Activated CD4-positive, alpha-beta T cell treated with anti-CD3 and anti-CD28 coated beads, Interleukin-2, amount 10 ng/mL, durations not matched to agents 24 days and 14 days (primary cell): ENCODE data around the gene ADAMTSL1. TPM values are rescaled to one million over a fixed set of nuclear protein-coding genes. Genes with fewer than 3 reads are reported as not detected.

Experiments
- DNase-seq: peaks from one replicate; pipeline ENCODE4 v3.0.0; 2022
- H3K27ac Mint-ChIP-seq: one replicate; pipeline ENCODE4 v1.8.0; 2022; ENCODE audit warnings: mild to moderate bottlenecking, mixed read lengths
- H3K27me3 Mint-ChIP-seq: one replicate; pipeline ENCODE4 v1.8.0; 2022; ENCODE audit warnings: mixed read lengths
- H3K36me3 Mint-ChIP-seq: one replicate; pipeline ENCODE4 v1.8.0; 2022; ENCODE audit warnings: low read depth, mild to moderate bottlenecking, mixed read lengths
- H3K4me1 Mint-ChIP-seq: one replicate; pipeline ENCODE4 v1.8.0; 2021; ENCODE audit warnings: mixed read lengths
- H3K4me3 Mint-ChIP-seq: one replicate; pipeline ENCODE4 v1.8.0; 2022; ENCODE audit warnings: mild to moderate bottlenecking, moderate library complexity, mixed read lengths
- H3K9me3 Mint-ChIP-seq: one replicate; pipeline ENCODE4 v1.8.0; 2021; ENCODE audit warnings: mixed read lengths
- intact Hi-C: fragments of 100-400 bp; cut with micrococcal nuclease; formaldehyde crosslinking; loops from one replicate; pipeline ENCODE4 v1.15.1; 2023
- total RNA-seq: library from RNA; stranded (reverse); gene quantifications from 2 replicates; pipeline ENCODE4 v1.2.3, GENCODE V29; 2022

ADAMTSL1 gene
- total RNA-seq, 1 donor from 2014 or later = not detected

GRCh38 chr9:18907927-18908625 is 434.1 kb downstream of the ADAMTSL1 start:
- H3K27ac Mint-ChIP-seq = no peak overlapping the region
- H3K9me3 Mint-ChIP-seq = no peaks in the 10 kb centered on the region
- no peak for DNase-seq
- no peak overlapping the region for H3K4me3 Mint-ChIP-seq
- no peaks in the 10 kb centered on the region for H3K4me1 Mint-ChIP-seq
- H3K27me3 Mint-ChIP-seq = peaks cover 5% of the 10 kb centered on the region
- no peaks in the 10 kb centered on the region for H3K36me3 Mint-ChIP-seq
- intact Hi-C loops = no loop called here

DNA sequence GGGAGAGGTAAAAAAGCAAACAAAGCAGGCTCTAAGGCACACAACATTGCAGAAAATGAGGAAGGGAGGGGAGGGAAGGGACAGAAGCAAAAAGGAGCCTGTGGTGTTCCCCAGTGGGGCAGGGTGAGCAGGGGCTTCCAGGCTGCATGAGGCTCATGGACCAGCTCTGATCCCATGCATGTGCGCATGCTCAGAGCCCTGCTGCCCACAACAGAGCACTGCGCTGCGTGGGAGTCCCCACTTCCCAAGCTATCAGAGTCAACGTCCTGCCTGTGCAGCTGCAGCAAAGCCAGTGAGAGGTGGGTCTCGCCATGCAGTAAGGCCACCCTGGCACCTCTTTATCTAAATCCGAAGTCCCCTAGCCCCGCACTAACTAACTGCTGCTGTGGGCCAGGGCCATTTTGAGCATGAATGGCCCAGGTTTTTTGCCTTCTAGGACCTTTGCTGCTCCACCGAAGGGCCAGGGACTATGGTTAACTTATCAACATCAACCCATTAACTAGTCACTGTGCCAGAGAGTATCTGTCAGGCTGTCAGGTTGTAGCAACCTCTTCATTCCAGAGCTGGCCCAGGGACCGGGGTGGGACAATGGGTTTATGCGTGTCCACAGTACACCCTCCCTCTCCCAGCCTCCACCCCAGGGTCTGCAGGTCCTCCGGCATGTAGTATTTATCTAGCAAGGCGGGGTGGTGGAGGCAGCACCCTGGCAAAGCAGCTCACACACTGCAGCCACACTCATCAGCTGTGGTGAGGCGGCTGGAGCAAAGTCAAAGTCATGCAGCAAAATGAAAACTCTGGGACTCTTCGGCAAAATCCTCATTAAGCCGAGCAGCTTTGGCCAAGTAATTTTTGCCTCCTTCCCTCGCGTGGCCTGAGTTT is 435.4 kb downstream of the ADAMTSL1 start:
- Mint-ChIP-seq H3K27ac (no peak overlapping the region), H3K4me3 (no peak overlapping the region), H3K36me3 (no peaks in the 10 kb centered on the region), H3K27me3 (peaks cover 5% of the 10 kb centered on the region), H3K9me3 (no peaks in the 10 kb centered on the region), H3K4me1 (no peaks in the 10 kb centered on the region)
- DNase-seq = no peak
- intact Hi-C loops = no loop called here

DNA sequence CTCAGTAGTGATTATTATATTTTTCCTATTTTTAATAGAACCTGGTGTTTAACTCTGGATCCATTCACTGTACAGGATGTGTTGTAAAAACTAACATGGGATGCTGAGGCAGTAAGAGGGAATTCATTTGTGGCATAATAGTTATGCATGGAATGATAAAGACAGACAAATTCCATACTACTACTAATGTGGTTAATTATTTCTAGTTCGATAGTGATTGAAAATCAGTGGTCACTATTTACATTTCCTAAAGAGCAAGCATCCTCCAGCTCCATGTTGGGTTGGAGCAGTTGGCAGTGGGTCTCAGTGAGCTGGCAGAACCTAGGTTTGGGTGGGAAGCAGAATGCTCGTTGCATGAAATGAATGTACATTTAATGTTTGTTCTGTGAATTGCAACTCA is 436.5 kb downstream of the ADAMTSL1 start:
- H3K4me1 Mint-ChIP-seq = no peaks in the 10 kb centered on the region
- H3K27ac Mint-ChIP-seq = no peak overlapping the region
- H3K36me3 Mint-ChIP-seq = no peaks in the 10 kb centered on the region
- DNase-seq = no peak
- H3K4me3 Mint-ChIP-seq = no peak overlapping the region
- intact Hi-C loops = no loop called here
- H3K9me3 Mint-ChIP-seq = no peaks in the 10 kb centered on the region
- H3K27me3 Mint-ChIP-seq = peaks cover 8% of the 10 kb centered on the region

GRCh38 chr9:18910916-18911315 is 437.0 kb downstream of the ADAMTSL1 start:
- no peak for DNase-seq
- H3K27me3 Mint-ChIP-seq = peaks cover 8% of the 10 kb centered on the region
- no peak overlapping the region for H3K27ac Mint-ChIP-seq
- intact Hi-C loops = no loop called here
- H3K4me1 Mint-ChIP-seq = no peaks in the 10 kb centered on the region
- no peaks in the 10 kb centered on the region for H3K9me3 Mint-ChIP-seq
- H3K36me3 Mint-ChIP-seq = no peaks in the 10 kb centered on the region
- H3K4me3 Mint-ChIP-seq = no peak overlapping the region

- no peak overlapping the region for H3K27ac Mint-ChIP-seq
- no peaks in the 10 kb centered on the region for H3K9me3 Mint-ChIP-seq
These were observed 437.9 kb downstream of the ADAMTSL1 start for GRCh38 chr9:18911714-18912342.

GRCh38 chr9:18920141-18921084 is 446.5 kb downstream of the ADAMTSL1 start:
- Mint-ChIP-seq H3K4me3 (no peak overlapping the region), H3K27ac (no peak overlapping the region), H3K4me1 (no peaks in the 10 kb centered on the region), H3K9me3 (no peaks in the 10 kb centered on the region), H3K27me3 (peaks cover 2% of the 10 kb centered on the region), H3K36me3 (no peaks in the 10 kb centered on the region)
- intact Hi-C loops = no loop called here
- no peak for DNase-seq

More at GRCh38 chr9:18911714-18912342, 437.9 kb downstream of the ADAMTSL1 start:
- H3K27me3 Mint-ChIP-seq = peaks cover 10% of the 10 kb centered on the region
- H3K4me3 Mint-ChIP-seq = no peak overlapping the region
- no peaks in the 10 kb centered on the region for H3K4me1 Mint-ChIP-seq
- DNase-seq = no peak
- intact Hi-C loops = no loop called here
- H3K36me3 Mint-ChIP-seq = no peaks in the 10 kb centered on the region

- Mint-ChIP-seq H3K36me3 (no peaks in the 10 kb centered on the region), H3K4me1 (no peaks in the 10 kb centered on the region), H3K9me3 (no peaks in the 10 kb centered on the region), H3K27ac (no peak overlapping the region), H3K4me3 (no peak overlapping the region), H3K27me3 (peaks cover 2% of the 10 kb centered on the region)
- DNase-seq = no peak
- intact Hi-C loops = no loop called here
These were observed 447.6 kb downstream of the ADAMTSL1 start for GRCh38 chr9:18921366-18922075.

GRCh38 chr9:18922161-18922885 is 448.4 kb downstream of the ADAMTSL1 start:
- Mint-ChIP-seq H3K27ac (no peak overlapping the region), H3K9me3 (no peaks in the 10 kb centered on the region)

DNA sequence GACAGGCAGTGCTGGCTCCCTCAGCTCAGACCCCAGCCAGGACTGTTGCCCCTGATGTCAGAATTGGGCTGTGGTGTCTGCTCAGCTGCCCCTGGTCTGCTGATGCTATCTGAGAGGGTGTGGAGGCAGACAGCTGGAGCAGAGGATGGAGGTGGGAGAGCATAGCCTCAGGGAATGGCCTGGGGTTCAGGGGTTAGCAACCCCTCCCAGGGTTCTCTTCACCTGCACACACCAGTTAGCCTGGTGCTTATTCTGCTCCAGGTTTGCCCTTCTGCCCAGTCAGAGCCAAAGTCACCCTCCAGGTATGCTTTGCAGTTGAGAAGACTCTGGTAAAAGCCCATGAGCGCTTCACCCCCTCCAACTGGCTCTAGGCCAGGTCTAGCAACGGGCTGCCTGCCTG is 449.2 kb downstream of the ADAMTSL1 start:
- no peaks in the 10 kb centered on the region for H3K36me3 Mint-ChIP-seq
- no peaks in the 10 kb centered on the region for H3K9me3 Mint-ChIP-seq
- no peaks in the 10 kb centered on the region for H3K4me1 Mint-ChIP-seq
- no peak for DNase-seq
- H3K27ac Mint-ChIP-seq = no peak overlapping the region
- intact Hi-C loops = no loop called here
- H3K27me3 Mint-ChIP-seq = no peaks in the 10 kb centered on the region
- no peak overlapping the region for H3K4me3 Mint-ChIP-seq

More at GRCh38 chr9:18922161-18922885, 448.4 kb downstream of the ADAMTSL1 start:
- Mint-ChIP-seq H3K4me3 (no peak overlapping the region), H3K36me3 (no peaks in the 10 kb centered on the region), H3K4me1 (no peaks in the 10 kb centered on the region), H3K27me3 (no peaks in the 10 kb centered on the region)
- no peak for DNase-seq
- intact Hi-C loops = no loop called here

DNA sequence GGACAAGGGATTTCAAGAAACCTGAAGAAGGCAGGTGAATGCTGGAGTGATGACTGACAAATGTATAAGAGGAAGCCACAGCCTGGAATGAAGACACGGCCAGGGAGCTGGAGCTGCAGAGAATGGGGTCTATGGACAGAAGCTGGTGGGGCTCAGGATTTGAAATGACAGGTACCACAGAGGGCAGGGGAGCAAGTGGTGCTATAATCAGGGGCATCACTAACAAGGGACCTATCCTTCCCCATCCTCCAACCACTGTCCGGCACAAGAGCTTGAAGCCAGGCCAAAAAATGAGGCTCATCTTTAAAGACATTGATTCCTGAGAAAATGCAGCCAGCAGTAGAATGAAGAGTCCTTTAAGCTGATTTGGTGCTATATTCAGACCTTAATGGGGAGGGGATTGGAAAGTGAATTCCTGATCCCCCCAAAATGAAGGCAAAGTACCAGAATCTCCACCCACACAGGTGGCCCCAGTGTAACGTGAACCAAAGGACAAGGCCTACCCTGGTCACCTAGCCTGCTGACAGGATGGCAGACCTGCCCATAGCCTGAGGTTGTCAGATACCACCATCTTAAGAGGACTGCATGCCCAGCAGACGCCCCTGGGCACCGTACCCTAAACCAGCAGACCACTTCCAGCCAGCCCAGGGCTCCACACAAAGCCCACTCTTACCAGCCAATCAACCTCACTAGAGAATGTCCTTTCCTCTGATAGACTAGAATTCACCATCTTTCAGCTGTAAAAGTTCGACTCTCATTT is 449.9 kb downstream of the ADAMTSL1 start:
- intact Hi-C loops = no loop called here
- no peak for DNase-seq
- H3K27ac Mint-ChIP-seq = no peak overlapping the region
- H3K4me1 Mint-ChIP-seq = no peaks in the 10 kb centered on the region
- no peaks in the 10 kb centered on the region for H3K36me3 Mint-ChIP-seq
- H3K9me3 Mint-ChIP-seq = no peaks in the 10 kb centered on the region
- H3K27me3 Mint-ChIP-seq = no peaks in the 10 kb centered on the region
- H3K4me3 Mint-ChIP-seq = no peak overlapping the region

DNA sequence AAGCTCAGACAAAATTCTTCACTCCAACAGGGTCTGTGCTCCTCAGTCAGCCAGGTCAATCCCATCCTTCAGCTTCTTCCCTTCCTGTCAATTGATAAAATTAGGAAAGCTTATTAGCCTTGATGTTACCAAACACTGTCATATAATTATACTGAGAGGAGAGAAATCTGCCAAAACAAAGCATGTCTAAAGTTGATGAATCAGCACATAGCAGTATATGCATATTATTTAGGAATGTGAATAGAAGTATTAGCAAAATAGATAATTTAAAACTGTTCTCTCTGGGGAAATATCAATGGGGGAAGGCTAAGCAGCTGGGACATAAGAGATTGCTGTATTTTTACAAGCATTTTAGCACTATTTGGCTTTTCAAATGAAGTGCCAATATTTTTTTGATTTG is 451.9 kb downstream of the ADAMTSL1 start:
- Mint-ChIP-seq H3K9me3 (no peaks in the 10 kb centered on the region), H3K4me3 (no peak overlapping the region), H3K4me1 (no peaks in the 10 kb centered on the region), H3K36me3 (no peaks in the 10 kb centered on the region), H3K27me3 (no peaks in the 10 kb centered on the region), H3K27ac (no peak overlapping the region)
- DNase-seq = no peak
- intact Hi-C loops = no loop called here

GRCh38 chr9:18926513-18926912 is 452.6 kb downstream of the ADAMTSL1 start:
- Mint-ChIP-seq H3K36me3 (no peaks in the 10 kb centered on the region), H3K27me3 (no peaks in the 10 kb centered on the region), H3K27ac (no peak overlapping the region), H3K9me3 (no peaks in the 10 kb centered on the region), H3K4me3 (no peak overlapping the region), H3K4me1 (no peaks in the 10 kb centered on the region)
- intact Hi-C loops = no loop called here
- no peak for DNase-seq
